ENCODE results near the gene ZNF20. TPM values are rescaled to one million over a fixed set of nuclear protein-coding genes. Genes with fewer than 3 reads are reported as not detected.

ZNF20 gene
- total RNA-seq, 1 donor from 2014 or later, result 4.2 TPM

GRCh38 chr19:12155324-12155860 is 15.2 kb upstream of the ZNF20 start:
- TF ChIP-seq, protein P1, sequence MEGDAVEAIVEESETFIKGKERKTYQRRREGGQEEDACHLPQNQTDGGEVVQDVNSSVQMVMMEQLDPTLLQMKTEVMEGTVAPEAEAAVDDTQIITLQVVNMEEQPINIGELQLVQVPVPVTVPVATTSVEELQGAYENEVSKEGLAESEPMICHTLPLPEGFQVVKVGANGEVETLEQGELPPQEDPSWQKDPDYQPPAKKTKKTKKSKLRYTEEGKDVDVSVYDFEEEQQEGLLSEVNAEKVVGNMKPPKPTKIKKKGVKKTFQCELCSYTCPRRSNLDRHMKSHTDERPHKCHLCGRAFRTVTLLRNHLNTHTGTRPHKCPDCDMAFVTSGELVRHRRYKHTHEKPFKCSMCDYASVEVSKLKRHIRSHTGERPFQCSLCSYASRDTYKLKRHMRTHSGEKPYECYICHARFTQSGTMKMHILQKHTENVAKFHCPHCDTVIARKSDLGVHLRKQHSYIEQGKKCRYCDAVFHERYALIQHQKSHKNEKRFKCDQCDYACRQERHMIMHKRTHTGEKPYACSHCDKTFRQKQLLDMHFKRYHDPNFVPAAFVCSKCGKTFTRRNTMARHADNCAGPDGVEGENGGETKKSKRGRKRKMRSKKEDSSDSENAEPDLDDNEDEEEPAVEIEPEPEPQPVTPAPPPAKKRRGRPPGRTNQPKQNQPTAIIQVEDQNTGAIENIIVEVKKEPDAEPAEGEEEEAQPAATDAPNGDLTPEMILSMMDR (IDR thresholded peaks at IDR 0.05; ENCODE audit: insufficient read depth, low read length, poor library complexity, severe bottlenecking), result no peak
- Histone ChIP-seq H3K4me3 (ENCODE audit: low read depth, low read length) (peak overlapping the region; percentile 95), H3K36me3 (ENCODE audit: control insufficient read depth, insufficient read depth, low read length) (no peaks in the 10 kb centered on the region), H3K27me3 (ENCODE audit: control insufficient read depth, insufficient read depth, low read length) (no peaks in the 10 kb centered on the region)
- DNase-seq (ENCODE audit: low read depth), result no peak

GRCh38 chr19:12145348-12145747 is 5.2 kb upstream of the ZNF20 start:
- DNase-seq (ENCODE audit: low read depth), result no peak
- H3K36me3 ChIP-seq (ENCODE audit: control insufficient read depth, insufficient read depth, low read length), result peaks cover 6% of the 10 kb centered on the region
- no peaks in the 10 kb centered on the region for H3K27me3 ChIP-seq (ENCODE audit: control insufficient read depth, insufficient read depth, low read length)
- H3K4me3 ChIP-seq (ENCODE audit: low read depth, low read length), result no peak overlapping the region
- TF ChIP-seq, protein P1 (IDR thresholded peaks at IDR 0.05; ENCODE audit: insufficient read depth, low read length, poor library complexity, severe bottlenecking), result no peak

GRCh38 chr19:12141405-12141736 is 1.2 kb upstream of the ZNF20 start:
- Histone ChIP-seq H3K27me3 (ENCODE audit: control insufficient read depth, insufficient read depth, low read length) (no peaks in the 10 kb centered on the region), H3K36me3 (ENCODE audit: control insufficient read depth, insufficient read depth, low read length) (peaks cover 9% of the 10 kb centered on the region), H3K4me3 (ENCODE audit: low read depth, low read length) (no peak overlapping the region)
- DNase-seq (ENCODE audit: low read depth), result no peak
- TF ChIP-seq, protein P1 (IDR thresholded peaks at IDR 0.05; ENCODE audit: insufficient read depth, low read length, poor library complexity, severe bottlenecking), result no peak

DNA sequence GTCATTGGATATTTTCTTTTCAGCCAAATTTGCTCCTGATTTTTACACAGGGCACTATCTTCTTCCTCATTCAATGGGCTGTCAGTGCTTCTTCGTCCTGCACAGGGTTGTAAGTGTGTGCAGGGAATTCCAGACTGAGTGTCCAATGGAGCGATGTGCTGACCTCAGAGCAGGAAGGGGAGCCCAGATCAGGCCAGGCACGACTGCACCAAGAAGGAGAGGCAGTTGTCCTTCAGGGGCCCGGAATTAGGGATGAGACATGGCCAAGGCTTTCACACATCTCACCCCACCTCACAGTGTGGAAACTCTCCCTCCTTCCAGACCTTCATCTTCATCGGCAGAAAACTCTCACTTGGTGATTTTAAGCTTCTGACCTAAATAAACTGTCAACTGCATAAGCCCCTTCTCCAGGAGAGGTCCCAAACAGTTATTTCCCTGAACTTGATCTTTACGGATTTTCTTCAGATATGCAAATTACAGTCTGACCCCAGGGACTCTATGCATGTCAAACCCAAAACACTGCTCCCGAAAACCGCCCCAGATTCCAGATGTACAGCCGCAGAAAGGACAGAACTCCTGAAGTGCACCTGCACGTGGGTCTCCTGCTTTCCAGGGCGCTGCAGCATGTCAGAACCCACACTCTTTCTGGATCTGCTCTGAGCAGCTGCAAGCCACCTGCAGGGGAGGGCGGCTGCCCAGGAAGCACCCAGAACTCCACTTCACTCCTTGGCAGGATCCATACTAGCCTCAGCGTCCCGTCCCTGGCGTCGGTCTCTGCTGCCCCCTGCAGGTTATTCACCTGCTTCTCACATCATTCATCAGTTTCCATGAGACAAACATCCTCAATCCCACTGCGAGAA is 625 bp upstream of the ZNF20 start:
- H3K27me3 ChIP-seq (ENCODE audit: control insufficient read depth, insufficient read depth, low read length), result no peaks in the 10 kb centered on the region
- DNase-seq (ENCODE audit: low read depth), result peak; percentile 21

GRCh38 chr19:12139269-12139668 is 881 bp downstream of the ZNF20 start:
- H3K27me3 ChIP-seq (ENCODE audit: control insufficient read depth, insufficient read depth, low read length), result no peaks in the 10 kb centered on the region
- H3K36me3 ChIP-seq (ENCODE audit: control insufficient read depth, insufficient read depth, low read length), result peaks cover 6% of the 10 kb centered on the region
- TF ChIP-seq, protein P1 (IDR thresholded peaks at IDR 0.05; ENCODE audit: insufficient read depth, low read length, poor library complexity, severe bottlenecking), result no peak
- peak overlapping the region; percentile 53 for H3K4me3 ChIP-seq (ENCODE audit: low read depth, low read length)
- no peak for DNase-seq (ENCODE audit: low read depth)

More for the DNA sequence above, 625 bp upstream of the ZNF20 start:
- peaks cover 9% of the 10 kb centered on the region for H3K36me3 ChIP-seq (ENCODE audit: control insufficient read depth, insufficient read depth, low read length)
- peak overlapping the region; percentile 53 for H3K4me3 ChIP-seq (ENCODE audit: low read depth, low read length)
- TF ChIP-seq, protein P1 (IDR thresholded peaks at IDR 0.05; ENCODE audit: insufficient read depth, low read length, poor library complexity, severe bottlenecking), result peak; percentile 64
